Type B pancreatic cell (in vitro differentiated cells): ENCODE data around the gene UGGT1. TPM values are rescaled to one million over a fixed set of nuclear protein-coding genes. Genes with fewer than 3 reads are reported as not detected.

Experiments
- DNase-seq: peaks from one replicate; pipeline ENCODE4 v3.0.0; 2021; ENCODE audit warnings: mixed read lengths; ENCODE audit not compliant: unreplicated experiment; ENCODE audit errors: extremely low spot score
- H3K27ac Mint-ChIP-seq: 2 replicates; pipeline ENCODE4 v1.8.0; 2021; ENCODE audit warnings: mild to moderate bottlenecking, mixed read lengths
- H3K27me3 Mint-ChIP-seq: 2 replicates; pipeline ENCODE4 v1.8.0; 2021; ENCODE audit warnings: mixed read lengths
- H3K36me3 Mint-ChIP-seq: 2 replicates; pipeline ENCODE4 v1.8.0; 2021; ENCODE audit warnings: mixed read lengths
- H3K4me1 Mint-ChIP-seq: one replicate; pipeline ENCODE4 v1.8.0; 2021; ENCODE audit warnings: mixed read lengths; ENCODE audit not compliant: unreplicated experiment
- H3K4me3 Mint-ChIP-seq: 2 replicates; pipeline ENCODE4 v1.8.0; 2021; ENCODE audit warnings: mild to moderate bottlenecking, mixed read lengths
- H3K9me3 Mint-ChIP-seq: 2 replicates; pipeline ENCODE4 v1.8.0; 2021; ENCODE audit warnings: mixed read lengths
- CTCF ChIP-seq: fragments of 200-600 bp; sonication (generic); conservative IDR thresholded peaks from 2 replicates; pipeline ENCODE4 v1.5.0; 2021; ENCODE audit warnings: antibody characterized with exemption, mild to moderate bottlenecking
- total RNA-seq: library from RNA; stranded (reverse); gene quantifications from 2 replicates; pipeline ENCODE4 v1.2.1, GENCODE V29; 2021; ENCODE audit warnings: low replicate concordance

Gene UGGT1
- total RNA-seq, 1 donor from 2014 or later: 51.1 TPM

GRCh38 chr2:128076461-128077106, 14.4 kb upstream of the UGGT1 start:
- Mint-ChIP-seq H3K4me1 (no peaks in the 10 kb centered on the region), H3K27me3 (peaks cover 3% of the 10 kb centered on the region), H3K27ac (no peak overlapping the region), H3K4me3 (no peak overlapping the region), H3K36me3 (no peaks in the 10 kb centered on the region), H3K9me3 (peaks cover 5% of the 10 kb centered on the region)
- no peak for DNase-seq
- TF ChIP-seq CTCF: no peak

DNA sequence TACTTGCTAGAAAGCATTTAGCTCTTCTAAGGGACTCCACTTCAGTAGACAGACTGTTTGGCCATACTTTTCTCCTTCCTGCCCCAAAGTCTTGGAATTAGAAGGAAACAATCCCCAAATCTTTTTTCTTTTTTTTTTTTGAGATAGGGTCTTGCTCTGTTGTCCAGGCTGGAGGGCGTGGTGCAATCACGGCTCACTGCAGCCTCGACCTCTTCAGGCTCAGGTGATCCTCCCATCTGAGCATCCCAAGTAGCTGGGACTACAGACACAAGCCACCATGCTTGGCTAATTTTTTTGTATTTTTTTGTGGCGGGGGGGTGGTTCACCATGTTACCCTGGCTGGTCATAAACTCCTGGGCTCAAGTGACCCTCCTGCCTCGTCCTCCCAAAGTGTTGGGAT, 6.2 kb upstream of the UGGT1 start:
- H3K9me3 Mint-ChIP-seq: peaks cover 6% of the 10 kb centered on the region
- no peak overlapping the region for H3K27ac Mint-ChIP-seq
- no peak overlapping the region for H3K4me3 Mint-ChIP-seq
- peaks cover 3% of the 10 kb centered on the region for H3K27me3 Mint-ChIP-seq
- H3K4me1 Mint-ChIP-seq: no peaks in the 10 kb centered on the region
- TF ChIP-seq CTCF: no peak
- DNase-seq: no peak
- no peaks in the 10 kb centered on the region for H3K36me3 Mint-ChIP-seq

GRCh38 chr2:128086244-128086643, 4.8 kb upstream of the UGGT1 start:
- no peak for DNase-seq
- TF ChIP-seq CTCF: no peak
- Mint-ChIP-seq H3K27me3 (no peaks in the 10 kb centered on the region), H3K27ac (peak overlapping the region; percentile 48), H3K9me3 (peaks cover 6% of the 10 kb centered on the region), H3K4me3 (no peak overlapping the region), H3K4me1 (peaks cover 5% of the 10 kb centered on the region), H3K36me3 (no peaks in the 10 kb centered on the region)

DNA sequence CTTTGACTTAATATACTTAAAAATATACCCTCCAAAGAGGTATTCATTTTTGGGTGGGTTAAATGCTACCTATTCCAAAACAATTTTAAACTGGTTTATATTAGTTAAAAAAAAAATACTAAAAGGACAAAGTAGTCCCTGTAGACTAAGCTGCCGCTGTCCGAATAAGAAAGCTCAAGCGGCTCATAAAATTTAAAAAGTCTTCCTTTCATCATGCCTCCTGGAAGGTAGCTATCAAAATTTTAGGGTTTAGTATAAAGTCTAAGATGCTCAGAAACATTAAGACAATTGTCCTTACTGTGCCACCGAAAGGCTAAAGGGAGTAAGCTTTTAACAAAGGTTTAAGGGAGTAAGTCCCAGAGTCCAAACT, 440 bp upstream of the UGGT1 start:
- H3K4me3 Mint-ChIP-seq: peak overlapping the region; percentile 97
- peak overlapping the region; percentile 96 for H3K27ac Mint-ChIP-seq
- no peaks in the 10 kb centered on the region for H3K36me3 Mint-ChIP-seq
- no peak for DNase-seq
- no peak for TF ChIP-seq CTCF
- no peaks in the 10 kb centered on the region for H3K27me3 Mint-ChIP-seq
- no peaks in the 10 kb centered on the region for H3K9me3 Mint-ChIP-seq
- peaks cover 17% of the 10 kb centered on the region for H3K4me1 Mint-ChIP-seq

- no peak for DNase-seq
- peak overlapping the region; percentile 96 for H3K27ac Mint-ChIP-seq
- no peaks in the 10 kb centered on the region for H3K27me3 Mint-ChIP-seq
Measured at GRCh38 chr2:128091726-128092080, 703 bp downstream of the UGGT1 start.

More at GRCh38 chr2:128091726-128092080, 703 bp downstream of the UGGT1 start:
- Mint-ChIP-seq H3K4me1 (peaks cover 17% of the 10 kb centered on the region), H3K4me3 (peak overlapping the region; percentile 97), H3K9me3 (no peaks in the 10 kb centered on the region), H3K36me3 (no peaks in the 10 kb centered on the region)
- TF ChIP-seq CTCF: no peak
